ENCODE measurements around the gene HSPB6. TPM values are rescaled to one million over a fixed set of nuclear protein-coding genes. Genes with fewer than 3 reads are reported as not detected.

The HSPB6 gene
- total and polyA plus RNA-seq, 2 of the 8 experiments (the other 6 are each of a cell fraction or from before 2014, with no cell fraction given), result 0.91 TPM; not detected in 1

DNA sequence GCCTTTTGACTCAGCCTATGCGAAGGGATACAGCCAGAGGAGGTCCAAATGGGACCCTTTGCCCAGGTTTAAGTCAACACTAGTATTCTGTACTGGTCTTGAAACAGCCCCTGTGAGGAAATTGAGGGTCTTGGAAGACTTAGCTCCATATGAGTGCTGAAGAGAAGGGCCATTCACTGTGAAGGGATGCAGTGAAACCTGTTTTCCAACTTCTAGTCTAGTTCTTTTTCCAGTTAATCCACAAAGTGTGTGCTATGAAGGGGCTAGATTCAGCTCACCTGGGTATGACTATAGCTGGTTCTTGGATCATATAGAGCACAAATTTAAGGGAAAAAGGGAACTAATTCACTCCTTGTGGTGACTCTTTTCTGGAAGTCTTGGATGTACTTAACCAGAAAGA is 48.4 kb downstream of the HSPB6 start:
- H3K14ac ChIP-seq (ENCODE audit: insufficient read length), result no peak overlapping the region
- H2BK120ac ChIP-seq (replicated peaks; ENCODE audit: low read depth, low read length), result no peak overlapping the region
- FAIRE-seq (no peak), DNase-seq (ENCODE audit: low read depth in 1 of 2, low spot score in 2 of 2) (no peak)
- no peak overlapping the region for H4K5ac ChIP-seq (ENCODE audit: insufficient read length, low read depth, low read length)
- no peak overlapping the region for H4K8ac ChIP-seq (ENCODE audit: extremely low read depth, insufficient read depth, low read length)
- ChIA-PET POLR2A (ENCODE audit: partially characterized antibody) (interaction anchor here (1.2 kb wide), 1 partner anchor 202 kb away, joined by 3 read pairs; no protein-coding TSS in a partner anchor), CTCF (ENCODE audit: partially characterized antibody) (interaction anchor here (0.9 to 8.4 kb wide), 4 partner anchors 8 to 152 kb away, joined by 3 to 67 read pairs (median 3); no protein-coding TSS in a partner anchor)
- no peak overlapping the region for H3K56ac ChIP-seq (replicated peaks; ENCODE audit: insufficient read length, low read depth, low read length)
- peaks cover 0 to 8% (median 1%) of the 10 kb centered on the region in 4 experiments; a peak in 2 of 7 replicates for H3K4me1 ChIP-seq (replicated peaks in 1 of 4; ENCODE audit: control insufficient read depth in 3 of 4, insufficient read depth in 4 of 4, low read length in 3 of 4)
- no peak overlapping the region for H3K4ac ChIP-seq (replicated peaks; ENCODE audit: insufficient read length, low read depth, low read length)
- H2BK15ac ChIP-seq (ENCODE audit: low read length), result no peak overlapping the region
- no peak overlapping the region for H3K4me3 ChIP-seq (ENCODE audit: extremely low read depth in 1 of 4, insufficient read depth in 2 of 4, low read depth in 3 of 4, low read length in 4 of 4)
- H2AFZ ChIP-seq (ENCODE audit: low read length), result no peak overlapping the region
- no peak overlapping the region for H3K9ac ChIP-seq (replicated peaks in 1 of 4; ENCODE audit: extremely low read depth in 1 of 4, low read depth in 3 of 4, low read length in 3 of 4)
- H2BK20ac ChIP-seq (ENCODE audit: low read length), result no peak overlapping the region
- H4K91ac ChIP-seq (replicated peaks; ENCODE audit: insufficient read length, low read length), result no peak overlapping the region
- H3K23me2 ChIP-seq (ENCODE audit: low read depth, low read length), result no peaks in the 10 kb centered on the region
- peaks cover 0 to 3% of the 10 kb centered on the region in 2 experiments; a peak in 1 of 4 replicates for H3K9me3 ChIP-seq (ENCODE audit: insufficient read depth in 2 of 2, low read depth in 1 of 2, low read length in 1 of 2)
- H3K27me3 ChIP-seq (replicated peaks in 1 of 4; ENCODE audit: control insufficient read depth in 3 of 4, extremely low read depth in 1 of 4, insufficient read depth in 3 of 4, low read length in 3 of 4), result peaks cover 2 to 11% (median 9%) of the 10 kb centered on the region in 4 experiments; a peak in 6 of 7 replicates
- H2BK12ac ChIP-seq (ENCODE audit: low read depth, low read length), result no peak overlapping the region
- no peak overlapping the region for H3K4me2 ChIP-seq (ENCODE audit: insufficient read depth in 1 of 2, low read depth in 2 of 2, low read length in 2 of 2)
- peaks cover 1 to 2% of the 10 kb centered on the region in 2 experiments for H4K20me1 ChIP-seq (replicated peaks in 1 of 2; ENCODE audit: control insufficient read depth in 1 of 2, insufficient read depth in 2 of 2, low read length in 2 of 2)
- no peak overlapping the region for H2BK5ac ChIP-seq (ENCODE audit: low read depth, low read length)
- H3K79me1 ChIP-seq (ENCODE audit: low read depth, low read length), result no peaks in the 10 kb centered on the region
- H3K27ac ChIP-seq (ENCODE audit: low read depth, low read length), result no peak overlapping the region
- WGBS, 2 experiments (ENCODE audit: extremely low coverage in 1 of 2, insufficient coverage in 1 of 2, insufficient read length in 1 of 2, insufficient replicate concordance in 2 of 2, low coverage in 1 of 2, low lambda C conversion rate in 2 of 2, missing lambda C conversion rate in 1 of 2), result 92% methylated on average over 1 of the region's 1 CpG; no CpG with 5 or more reads in 1 of the 2 experiments
- no peaks in the 10 kb centered on the region; a peak in 1 of 8 replicates for H3K36me3 ChIP-seq (ENCODE audit: control insufficient read depth in 2 of 4, insufficient read depth in 4 of 4, low read length in 3 of 4)
- H3K79me2 ChIP-seq (ENCODE audit: control insufficient read depth in 1 of 2, insufficient read depth in 2 of 2, low read length in 2 of 2), result no peaks in the 10 kb centered on the region
- H2AK5ac ChIP-seq (ENCODE audit: low read depth, low read length), result no peak overlapping the region
- TF ChIP-seq RFX5 (IDR thresholded peaks at IDR 0.05; ENCODE audit: borderline replicate concordance, low read depth, low read length) (no peak), CHD2 (IDR thresholded peaks at IDR 0.05; ENCODE audit: low read length) (no peak), TEAD4 (IDR thresholded peaks at IDR 0.05; ENCODE audit: low read depth, low read length) (no peak), KDM1A (IDR thresholded peaks at IDR 0.05; ENCODE audit: borderline replicate concordance, low read length) (no peak)
- TF ChIP-seq, protein P1, sequence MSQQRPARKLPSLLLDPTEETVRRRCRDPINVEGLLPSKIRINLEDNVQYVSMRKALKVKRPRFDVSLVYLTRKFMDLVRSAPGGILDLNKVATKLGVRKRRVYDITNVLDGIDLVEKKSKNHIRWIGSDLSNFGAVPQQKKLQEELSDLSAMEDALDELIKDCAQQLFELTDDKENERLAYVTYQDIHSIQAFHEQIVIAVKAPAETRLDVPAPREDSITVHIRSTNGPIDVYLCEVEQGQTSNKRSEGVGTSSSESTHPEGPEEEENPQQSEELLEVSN (IDR thresholded peaks at IDR 0.05), result no peak
- H3K23ac ChIP-seq (ENCODE audit: insufficient read length), result no peak overlapping the region
- no peak overlapping the region for H3K18ac ChIP-seq (ENCODE audit: extremely low read depth, low read length)

Data from H1 (cell line).